ENCODE data around the gene TRIM66. TPM values are rescaled to one million over a fixed set of nuclear protein-coding genes. Genes with fewer than 3 reads are reported as not detected.

Gene TRIM66
- total RNA-seq, 2 donors from 2014 or later, result 11.2 to 37.2 TPM

- H3K4me1 ChIP-seq, result peaks cover 55% of the 10 kb centered on the region
- no peaks in the 10 kb centered on the region for H3K27me3 ChIP-seq
- peak overlapping the region in 1 of 4 donors; percentile 93 for H3K27ac ChIP-seq
- no peak overlapping the region for H3K4me3 ChIP-seq
- ATAC-seq, result no peak
- TF ChIP-seq CTCF (IDR thresholded peaks at IDR 0.05), result no peak
- TF ChIP-seq POLR2A (IDR thresholded peaks at IDR 0.05), result no peak
- H3K36me3 ChIP-seq (replicated peaks in 1 of 2; ENCODE audit: insufficient read depth in 1 of 2, low read depth in 2 of 2), result peaks cover 0 to 11% of the 10 kb centered on the region in 2 donors
- 57 to 62% methylated on average over 6 of the region's 6 CpGs for WGBS, 2 donors
- intact Hi-C loops (cut with DNase I), result no loop called here
- no peaks in the 10 kb centered on the region for H3K9me3 ChIP-seq
- DNase-seq, result no peak
Observed at GRCh38 chr11:8684600-8685290, 2.3 kb upstream of the TRIM66 start.

- TF ChIP-seq CTCF (IDR thresholded peaks at IDR 0.05), result no peak
- no peak for TF ChIP-seq POLR2A (IDR thresholded peaks at IDR 0.05)
- ATAC-seq (peak; percentile 3), DNase-seq (no peak)
- Histone ChIP-seq H3K27ac (peak overlapping the region; percentile 83 to 96 (median 93)), H3K9me3 (no peaks in the 10 kb centered on the region), H3K36me3 (replicated peaks in 1 of 2; ENCODE audit: insufficient read depth in 1 of 2, low read depth in 2 of 2) (peaks cover 0 to 12% of the 10 kb centered on the region in 2 donors), H3K4me3 (peak overlapping the region; percentile 68 to 85), H3K27me3 (no peaks in the 10 kb centered on the region), H3K4me1 (peaks cover 46% of the 10 kb centered on the region)
- intact Hi-C loops (cut with DNase I), result no loop called here
- WGBS, 2 donors, result 1% methylated on average over 27 of the region's 27 CpGs
Observed at GRCh38 chr11:8683115-8683807, 796 bp upstream of the TRIM66 start.

- H3K27me3 ChIP-seq, result no peaks in the 10 kb centered on the region
- no peak for ATAC-seq
- intact Hi-C loops (cut with DNase I), result no loop called here
- peak overlapping the region; percentile 68 to 85 for H3K4me3 ChIP-seq
- no peaks in the 10 kb centered on the region for H3K9me3 ChIP-seq
- H3K36me3 ChIP-seq (replicated peaks in 1 of 2; ENCODE audit: insufficient read depth in 1 of 2, low read depth in 2 of 2), result peaks cover 0 to 12% of the 10 kb centered on the region in 2 donors
- WGBS, 2 donors, result 15 to 21% methylated on average over 14 of the region's 14 CpGs
- peaks cover 33% of the 10 kb centered on the region for H3K4me1 ChIP-seq
- DNase-seq, result no peak
- peak overlapping the region; percentile 83 to 96 (median 93) for H3K27ac ChIP-seq
- no peak for TF ChIP-seq POLR2A (IDR thresholded peaks at IDR 0.05)
Observed at GRCh38 chr11:8681837-8682302, 595 bp downstream of the TRIM66 start.

- H3K9me3 ChIP-seq, result no peaks in the 10 kb centered on the region
- ATAC-seq, result no peak
- DNase-seq, result no peak
- H3K4me1 ChIP-seq, result peaks cover 14% of the 10 kb centered on the region
- WGBS, 2 donors, result 53 to 71% methylated on average over 1 of the region's 1 CpG
- H3K27ac ChIP-seq, result no peak overlapping the region
- H3K36me3 ChIP-seq (replicated peaks in 1 of 2; ENCODE audit: insufficient read depth in 1 of 2, low read depth in 2 of 2), result peaks cover 0 to 2% of the 10 kb centered on the region in 2 donors
- no peaks in the 10 kb centered on the region for H3K27me3 ChIP-seq
- TF ChIP-seq CTCF (IDR thresholded peaks at IDR 0.05) (no peak), POLR2A (IDR thresholded peaks at IDR 0.05) (no peak)
- intact Hi-C loops (cut with DNase I), result no loop called here
- H3K4me3 ChIP-seq, result no peak overlapping the region
Observed at GRCh38 chr11:8679006-8679405, 3.5 kb downstream of the TRIM66 start.

GRCh38 chr11:8676458-8676857 lies 6.0 kb downstream of the TRIM66 start:
- H3K27ac ChIP-seq, result no peak overlapping the region
- no peaks in the 10 kb centered on the region for H3K27me3 ChIP-seq
- WGBS, 2 donors, result 88% methylated on average over 1 of the region's 1 CpG
- no peaks in the 10 kb centered on the region for H3K9me3 ChIP-seq
- intact Hi-C loops (cut with DNase I), result no loop called here
- H3K4me1 ChIP-seq, result peaks cover 9% of the 10 kb centered on the region
- TF ChIP-seq CTCF (IDR thresholded peaks at IDR 0.05) (no peak), POLR2A (IDR thresholded peaks at IDR 0.05) (no peak)
- no peak for ATAC-seq
- no peak for DNase-seq
- peaks cover 0 to 5% of the 10 kb centered on the region in 2 donors for H3K36me3 ChIP-seq (replicated peaks in 1 of 2; ENCODE audit: insufficient read depth in 1 of 2, low read depth in 2 of 2)
- H3K4me3 ChIP-seq, result no peak overlapping the region

Measured in body of pancreas (tissue), 4 donors.